GM12878 (cell line): ENCODE data around the gene GRIK4. TPM values are rescaled to one million over a fixed set of nuclear protein-coding genes. Genes with fewer than 3 reads are reported as not detected.

Source experiments
- BACH1 ChIP-seq: fragments of 450-650 bp; IDR thresholded peaks from 2 replicates; pipeline ENCODE4 v1.6.1; 2017; ENCODE audit warnings: mild to moderate bottlenecking, borderline replicate concordance
- CBX5 ChIP-seq: sonication (generic); IDR thresholded peaks from 2 replicates; pipeline ENCODE4 v1.6.1; 2016; ENCODE audit warnings: low read depth, moderate library complexity, mild to moderate bottlenecking, inconsistent platforms
- CEBPZ ChIP-seq: fragments of 150-350 bp; IDR thresholded peaks from 2 replicates; pipeline ENCODE4 v1.6.1; 2016; ENCODE audit warnings: low read depth, low read length
- HDAC6 ChIP-seq: fragments of 200-600 bp; sonication (generic); IDR thresholded peaks from one replicate; pipeline ENCODE4 v1.8.0; 2017; ENCODE audit warnings: antibody characterized with exemption; ENCODE audit not compliant: unreplicated experiment
- MTA3 ChIP-seq: IDR thresholded peaks from 2 replicates; pipeline ENCODE4 v1.6.1; 2012; ENCODE audit warnings: low read length, inconsistent platforms, borderline replicate concordance
- MXI1 ChIP-seq: fragments of 150-350 bp; IDR thresholded peaks from 2 replicates; pipeline ENCODE4 v1.6.1; 2011; ENCODE audit warnings: low read depth, mild to moderate bottlenecking, inconsistent platforms, low read length, improper control_type of control experiment
- ZSCAN29 ChIP-seq: fragments of 450-650 bp; IDR thresholded peaks from 2 replicates; pipeline ENCODE4 v1.6.1; 2017; ENCODE audit warnings: mild to moderate bottlenecking, moderate library complexity
- polyA plus RNA-seq, 11 experiments: library from polyadenylated mRNA; depleted of rRNA in 4 of 11; unstranded in 6 of 11; stranded (reverse) in 5 of 11; fragments of >200 nt; fragmentation: Nextera tagmentation in 4 of 11; fragmentation: Illumina TruSeq in 1 of 11; extraction: Ambion mirVana in 4 of 11; extraction: Trizol in 1 of 11; gene quantifications; 1 replicate in 1 of 11; 2 replicates in 10 of 11; pipeline versions ENCODE4 v1.2.1 to v1.2.3, GENCODE V29; 2011 to 2016; ENCODE audit warnings: inconsistent platforms in 2 of 11, missing spikeins in 2 of 11, low read depth in 1 of 11
- total RNA-seq, 4 experiments: library from RNA; depleted of rRNA in 3 of 4; stranded (reverse); fragments of >200 nt in 3 of 4; fragmentation: Illumina TruSeq in 1 of 4; extraction: Trizol in 1 of 4; gene quantifications; 2 replicates each; pipeline versions ENCODE4 v1.2.1 to v1.2.3, GENCODE V29; 2013 to 2021
- TF ChIP-seq, protein P1 (sequence below): fragments of 450-650 bp; formaldehyde crosslinking; IDR thresholded peaks from 2 replicates; pipeline ENCODE4 v1.5.0; 2022; ENCODE audit warnings: mild to moderate bottlenecking, missing genetic modification characterization
- TF ChIP-seq, protein P2 (sequence below): IDR thresholded peaks from 2 replicates; pipeline ENCODE4 v1.6.1; 2012; ENCODE audit warnings: mild to moderate bottlenecking, low read depth, low read length
- TF ChIP-seq, protein P3 (sequence below): fragments of 450-650 bp; IDR thresholded peaks from 2 replicates; pipeline ENCODE4 v1.6.1; 2016; ENCODE audit warnings: mild to moderate bottlenecking, moderate library complexity, borderline replicate concordance
- TF ChIP-seq, protein P4 (sequence below): fragments of 450-650 bp; IDR thresholded peaks from 2 replicates; pipeline ENCODE4 v1.6.1; 2017; ENCODE audit warnings: borderline replicate concordance

Gene GRIK4
- total and polyA plus RNA-seq, 10 of the 15 experiments (the other 5 are each of a cell fraction or from before 2014, with no cell fraction given) = 0.33 to 3.6 (median 0.72) TPM

- TF ChIP-seq, protein P1, sequence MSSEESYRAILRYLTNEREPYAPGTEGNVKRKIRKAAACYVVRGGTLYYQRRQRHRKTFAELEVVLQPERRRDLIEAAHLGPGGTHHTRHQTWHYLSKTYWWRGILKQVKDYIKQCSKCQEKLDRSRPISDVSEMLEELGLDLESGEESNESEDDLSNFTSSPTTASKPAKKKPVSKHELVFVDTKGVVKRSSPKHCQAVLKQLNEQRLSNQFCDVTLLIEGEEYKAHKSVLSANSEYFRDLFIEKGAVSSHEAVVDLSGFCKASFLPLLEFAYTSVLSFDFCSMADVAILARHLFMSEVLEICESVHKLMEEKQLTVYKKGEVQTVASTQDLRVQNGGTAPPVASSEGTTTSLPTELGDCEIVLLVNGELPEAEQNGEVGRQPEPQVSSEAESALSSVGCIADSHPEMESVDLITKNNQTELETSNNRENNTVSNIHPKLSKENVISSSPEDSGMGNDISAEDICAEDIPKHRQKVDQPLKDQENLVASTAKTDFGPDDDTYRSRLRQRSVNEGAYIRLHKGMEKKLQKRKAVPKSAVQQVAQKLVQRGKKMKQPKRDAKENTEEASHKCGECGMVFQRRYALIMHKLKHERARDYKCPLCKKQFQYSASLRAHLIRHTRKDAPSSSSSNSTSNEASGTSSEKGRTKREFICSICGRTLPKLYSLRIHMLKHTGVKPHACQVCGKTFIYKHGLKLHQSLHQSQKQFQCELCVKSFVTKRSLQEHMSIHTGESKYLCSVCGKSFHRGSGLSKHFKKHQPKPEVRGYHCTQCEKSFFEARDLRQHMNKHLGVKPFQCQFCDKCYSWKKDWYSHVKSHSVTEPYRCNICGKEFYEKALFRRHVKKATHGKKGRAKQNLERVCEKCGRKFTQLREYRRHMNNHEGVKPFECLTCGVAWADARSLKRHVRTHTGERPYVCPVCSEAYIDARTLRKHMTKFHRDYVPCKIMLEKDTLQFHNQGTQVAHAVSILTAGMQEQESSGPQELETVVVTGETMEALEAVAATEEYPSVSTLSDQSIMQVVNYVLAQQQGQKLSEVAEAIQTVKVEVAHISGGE = no peak
- TF ChIP-seq, protein P2, sequence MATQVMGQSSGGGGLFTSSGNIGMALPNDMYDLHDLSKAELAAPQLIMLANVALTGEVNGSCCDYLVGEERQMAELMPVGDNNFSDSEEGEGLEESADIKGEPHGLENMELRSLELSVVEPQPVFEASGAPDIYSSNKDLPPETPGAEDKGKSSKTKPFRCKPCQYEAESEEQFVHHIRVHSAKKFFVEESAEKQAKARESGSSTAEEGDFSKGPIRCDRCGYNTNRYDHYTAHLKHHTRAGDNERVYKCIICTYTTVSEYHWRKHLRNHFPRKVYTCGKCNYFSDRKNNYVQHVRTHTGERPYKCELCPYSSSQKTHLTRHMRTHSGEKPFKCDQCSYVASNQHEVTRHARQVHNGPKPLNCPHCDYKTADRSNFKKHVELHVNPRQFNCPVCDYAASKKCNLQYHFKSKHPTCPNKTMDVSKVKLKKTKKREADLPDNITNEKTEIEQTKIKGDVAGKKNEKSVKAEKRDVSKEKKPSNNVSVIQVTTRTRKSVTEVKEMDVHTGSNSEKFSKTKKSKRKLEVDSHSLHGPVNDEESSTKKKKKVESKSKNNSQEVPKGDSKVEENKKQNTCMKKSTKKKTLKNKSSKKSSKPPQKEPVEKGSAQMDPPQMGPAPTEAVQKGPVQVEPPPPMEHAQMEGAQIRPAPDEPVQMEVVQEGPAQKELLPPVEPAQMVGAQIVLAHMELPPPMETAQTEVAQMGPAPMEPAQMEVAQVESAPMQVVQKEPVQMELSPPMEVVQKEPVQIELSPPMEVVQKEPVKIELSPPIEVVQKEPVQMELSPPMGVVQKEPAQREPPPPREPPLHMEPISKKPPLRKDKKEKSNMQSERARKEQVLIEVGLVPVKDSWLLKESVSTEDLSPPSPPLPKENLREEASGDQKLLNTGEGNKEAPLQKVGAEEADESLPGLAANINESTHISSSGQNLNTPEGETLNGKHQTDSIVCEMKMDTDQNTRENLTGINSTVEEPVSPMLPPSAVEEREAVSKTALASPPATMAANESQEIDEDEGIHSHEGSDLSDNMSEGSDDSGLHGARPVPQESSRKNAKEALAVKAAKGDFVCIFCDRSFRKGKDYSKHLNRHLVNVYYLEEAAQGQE = no peak
- TF ChIP-seq MXI1 = peak; percentile 91
- TF ChIP-seq MTA3 = no peak
- TF ChIP-seq CEBPZ = no peak
- TF ChIP-seq CBX5 = no peak
- TF ChIP-seq, protein P3, sequence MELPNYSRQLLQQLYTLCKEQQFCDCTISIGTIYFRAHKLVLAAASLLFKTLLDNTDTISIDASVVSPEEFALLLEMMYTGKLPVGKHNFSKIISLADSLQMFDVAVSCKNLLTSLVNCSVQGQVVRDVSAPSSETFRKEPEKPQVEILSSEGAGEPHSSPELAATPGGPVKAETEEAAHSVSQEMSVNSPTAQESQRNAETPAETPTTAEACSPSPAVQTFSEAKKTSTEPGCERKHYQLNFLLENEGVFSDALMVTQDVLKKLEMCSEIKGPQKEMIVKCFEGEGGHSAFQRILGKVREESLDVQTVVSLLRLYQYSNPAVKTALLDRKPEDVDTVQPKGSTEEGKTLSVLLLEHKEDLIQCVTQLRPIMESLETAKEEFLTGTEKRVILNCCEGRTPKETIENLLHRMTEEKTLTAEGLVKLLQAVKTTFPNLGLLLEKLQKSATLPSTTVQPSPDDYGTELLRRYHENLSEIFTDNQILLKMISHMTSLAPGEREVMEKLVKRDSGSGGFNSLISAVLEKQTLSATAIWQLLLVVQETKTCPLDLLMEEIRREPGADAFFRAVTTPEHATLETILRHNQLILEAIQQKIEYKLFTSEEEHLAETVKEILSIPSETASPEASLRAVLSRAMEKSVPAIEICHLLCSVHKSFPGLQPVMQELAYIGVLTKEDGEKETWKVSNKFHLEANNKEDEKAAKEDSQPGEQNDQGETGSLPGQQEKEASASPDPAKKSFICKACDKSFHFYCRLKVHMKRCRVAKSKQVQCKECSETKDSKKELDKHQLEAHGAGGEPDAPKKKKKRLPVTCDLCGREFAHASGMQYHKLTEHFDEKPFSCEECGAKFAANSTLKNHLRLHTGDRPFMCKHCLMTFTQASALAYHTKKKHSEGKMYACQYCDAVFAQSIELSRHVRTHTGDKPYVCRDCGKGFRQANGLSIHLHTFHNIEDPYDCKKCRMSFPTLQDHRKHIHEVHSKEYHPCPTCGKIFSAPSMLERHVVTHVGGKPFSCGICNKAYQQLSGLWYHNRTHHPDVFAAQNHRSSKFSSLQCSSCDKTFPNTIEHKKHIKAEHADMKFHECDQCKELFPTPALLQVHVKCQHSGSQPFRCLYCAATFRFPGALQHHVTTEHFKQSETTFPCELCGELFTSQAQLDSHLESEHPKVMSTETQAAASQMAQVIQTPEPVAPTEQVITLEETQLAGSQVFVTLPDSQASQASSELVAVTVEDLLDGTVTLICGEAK = peak; percentile 77
- TF ChIP-seq HDAC6 = no peak
- TF ChIP-seq ZSCAN29 = no peak
- TF ChIP-seq BACH1 = no peak
- TF ChIP-seq, protein P4, sequence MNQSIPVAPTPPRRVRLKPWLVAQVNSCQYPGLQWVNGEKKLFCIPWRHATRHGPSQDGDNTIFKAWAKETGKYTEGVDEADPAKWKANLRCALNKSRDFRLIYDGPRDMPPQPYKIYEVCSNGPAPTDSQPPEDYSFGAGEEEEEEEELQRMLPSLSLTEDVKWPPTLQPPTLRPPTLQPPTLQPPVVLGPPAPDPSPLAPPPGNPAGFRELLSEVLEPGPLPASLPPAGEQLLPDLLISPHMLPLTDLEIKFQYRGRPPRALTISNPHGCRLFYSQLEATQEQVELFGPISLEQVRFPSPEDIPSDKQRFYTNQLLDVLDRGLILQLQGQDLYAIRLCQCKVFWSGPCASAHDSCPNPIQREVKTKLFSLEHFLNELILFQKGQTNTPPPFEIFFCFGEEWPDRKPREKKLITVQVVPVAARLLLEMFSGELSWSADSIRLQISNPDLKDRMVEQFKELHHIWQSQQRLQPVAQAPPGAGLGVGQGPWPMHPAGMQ = no peak
These were observed 512.6 kb downstream of the GRIK4 start, which contains the start of gene TBCEL (continued) for GRCh38 chr11:121023848-121024751.
